Measurements from ENCODE around the gene MORN1. TPM values are rescaled to one million over a fixed set of nuclear protein-coding genes. Genes with fewer than 3 reads are reported as not detected.
A peak's percentile ranks its signal among the peaks of the same experiment; 100 is the strongest.

Gene MORN1
- total and polyA plus RNA-seq, 9 donors: 4.3 to 9.3 (median 7.5) TPM

DNA sequence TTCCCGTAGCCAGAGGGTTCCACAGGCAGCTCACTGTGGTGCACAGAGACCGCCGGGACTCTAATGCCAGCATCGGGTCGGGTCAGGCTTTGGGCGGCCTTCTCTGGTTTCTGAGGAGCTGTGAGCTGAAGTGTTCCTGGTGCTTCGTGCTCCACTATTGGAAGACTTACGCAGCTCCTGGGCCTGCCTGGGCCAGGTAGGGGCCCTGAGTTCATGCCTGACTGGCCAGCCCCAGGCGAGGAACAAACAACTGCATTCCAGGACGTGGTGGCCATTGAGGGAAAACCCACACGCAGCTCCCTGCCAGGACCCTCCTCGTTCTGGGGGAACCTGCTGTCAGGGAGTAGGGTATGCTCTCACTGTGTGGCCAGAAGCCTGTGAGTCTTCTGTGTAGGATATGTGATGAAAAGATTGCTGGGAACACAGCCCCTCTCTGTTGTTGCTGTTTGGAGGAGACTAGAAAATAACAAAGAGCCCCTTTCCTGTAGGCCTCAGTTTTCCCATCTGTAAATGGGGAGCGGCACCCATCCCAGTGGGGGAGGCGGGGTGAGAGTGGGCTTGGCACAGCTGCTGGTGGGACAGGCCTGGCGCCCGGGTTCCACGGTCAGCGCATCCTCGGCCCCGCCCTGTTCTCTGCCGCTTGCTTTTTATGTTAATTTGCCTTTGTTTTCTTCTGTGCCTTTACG lies 8.7 kb upstream of the MORN1 start:
- Histone ChIP-seq H3K36me3 (ENCODE audit: control insufficient read depth, insufficient read depth, low read length) (peaks cover 94% of the 10 kb centered on the region), H3K9me3 (replicated peaks; ENCODE audit: control insufficient read depth, low read depth, low read length) (no peaks in the 10 kb centered on the region), H3K27ac (ENCODE audit: low read length) (no peak overlapping the region), H3K27me3 (ENCODE audit: control insufficient read depth, insufficient read depth, low read length) (no peaks in the 10 kb centered on the region), H3K4me1 (ENCODE audit: control insufficient read depth, insufficient read depth, low read length) (no peaks in the 10 kb centered on the region), H3K4me3 (ENCODE audit: low read length) (no peak overlapping the region)
- 89% methylated on average over 19 of the region's 22 CpGs for WGBS (ENCODE audit: insufficient coverage)
- no peak for DNase-seq

DNA sequence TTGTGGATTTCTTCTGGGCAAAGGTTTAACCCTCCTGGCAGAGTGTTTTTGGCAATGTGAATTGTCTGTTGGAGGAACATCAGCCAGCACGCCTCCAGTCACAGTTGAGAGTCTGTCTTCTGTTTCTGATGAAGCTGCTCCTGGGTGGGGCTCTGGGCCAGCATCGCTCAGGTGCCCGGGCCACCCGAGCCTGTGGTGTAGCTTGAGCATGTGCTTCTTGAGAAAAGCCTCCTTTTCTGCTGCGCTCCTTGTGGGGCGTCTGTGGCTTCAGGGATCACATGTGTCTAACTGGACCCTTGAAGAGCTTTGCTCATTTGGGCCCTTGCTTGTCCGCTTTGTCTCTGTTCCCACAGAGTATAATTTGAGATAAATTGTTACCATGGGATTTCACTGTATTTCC lies 7.5 kb upstream of the MORN1 start:
- WGBS (ENCODE audit: insufficient coverage): 92% methylated on average over 7 of the region's 7 CpGs
- Histone ChIP-seq H3K36me3 (ENCODE audit: control insufficient read depth, insufficient read depth, low read length) (peaks cover 94% of the 10 kb centered on the region), H3K27ac (ENCODE audit: low read length) (no peak overlapping the region), H3K9me3 (replicated peaks; ENCODE audit: control insufficient read depth, low read depth, low read length) (no peaks in the 10 kb centered on the region), H3K27me3 (ENCODE audit: control insufficient read depth, insufficient read depth, low read length) (no peaks in the 10 kb centered on the region), H3K4me3 (ENCODE audit: low read length) (no peak overlapping the region), H3K4me1 (ENCODE audit: control insufficient read depth, insufficient read depth, low read length) (no peaks in the 10 kb centered on the region)
- DNase-seq: no peak

DNA sequence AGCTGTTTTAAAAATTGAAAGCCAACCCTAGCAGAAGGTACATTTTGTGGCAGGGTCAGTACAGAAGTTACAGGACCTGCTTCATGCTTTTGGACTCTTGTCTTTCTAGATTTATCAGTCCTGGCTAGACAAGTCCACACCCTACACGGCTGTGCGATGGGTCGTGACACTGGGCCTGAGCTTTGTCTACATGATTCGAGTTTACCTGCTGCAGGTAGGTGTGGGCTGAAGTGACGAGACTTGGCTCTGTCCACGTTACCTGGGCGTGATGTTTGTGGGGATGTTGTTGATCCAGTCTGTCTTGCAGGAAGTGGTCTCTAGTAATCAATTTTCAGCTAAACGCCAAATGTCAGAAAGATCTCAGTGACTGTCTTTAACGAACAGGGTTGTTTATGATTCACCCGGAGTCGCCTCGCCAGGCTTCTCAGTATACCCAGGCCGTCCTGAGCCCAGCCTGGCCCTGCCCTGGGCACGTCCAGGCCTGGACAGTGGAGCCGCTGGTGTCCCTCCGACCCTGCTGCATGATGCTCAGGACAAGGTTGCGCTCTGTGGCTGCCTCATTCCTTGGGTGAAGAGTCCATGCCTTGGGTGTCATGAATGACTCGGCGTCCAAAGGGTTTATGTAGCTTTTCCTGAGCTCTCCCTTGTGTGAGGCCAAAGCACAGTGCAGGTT lies 5.8 kb upstream of the MORN1 start:
- no peak overlapping the region for H3K27ac ChIP-seq (ENCODE audit: low read length)
- peaks cover 87% of the 10 kb centered on the region for H3K36me3 ChIP-seq (ENCODE audit: control insufficient read depth, insufficient read depth, low read length)
- 94% methylated on average over 17 of the region's 19 CpGs for WGBS (ENCODE audit: insufficient coverage)
- DNase-seq: no peak
- H3K27me3 ChIP-seq (ENCODE audit: control insufficient read depth, insufficient read depth, low read length): no peaks in the 10 kb centered on the region
- no peaks in the 10 kb centered on the region for H3K9me3 ChIP-seq (replicated peaks; ENCODE audit: control insufficient read depth, low read depth, low read length)
- H3K4me1 ChIP-seq (ENCODE audit: control insufficient read depth, insufficient read depth, low read length): peaks cover 14% of the 10 kb centered on the region
- H3K4me3 ChIP-seq (ENCODE audit: low read length): no peak overlapping the region

DNA sequence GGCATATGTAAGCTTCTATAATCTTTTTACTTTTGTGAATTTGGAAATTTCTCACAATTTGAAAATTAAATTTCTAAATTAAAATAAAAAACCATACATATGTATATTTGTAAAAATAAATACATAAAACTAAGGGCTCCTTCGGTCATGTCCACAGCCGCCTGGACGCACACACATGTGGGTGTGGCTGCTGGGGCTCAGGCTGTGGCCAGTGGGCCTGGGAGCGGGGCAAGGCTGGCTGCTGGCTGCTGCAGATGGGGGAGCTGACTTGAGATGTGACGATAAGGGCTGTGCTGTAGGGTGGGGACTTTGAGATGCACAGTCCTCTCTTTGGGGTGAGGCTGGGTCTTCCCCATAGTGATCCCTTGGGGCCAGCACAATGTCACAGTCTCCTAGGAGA lies 5.1 kb upstream of the MORN1 start:
- Histone ChIP-seq H3K9me3 (replicated peaks; ENCODE audit: control insufficient read depth, low read depth, low read length) (no peaks in the 10 kb centered on the region), H3K4me1 (ENCODE audit: control insufficient read depth, insufficient read depth, low read length) (peaks cover 14% of the 10 kb centered on the region), H3K4me3 (ENCODE audit: low read length) (no peak overlapping the region), H3K27ac (ENCODE audit: low read length) (no peak overlapping the region), H3K27me3 (ENCODE audit: control insufficient read depth, insufficient read depth, low read length) (no peaks in the 10 kb centered on the region), H3K36me3 (ENCODE audit: control insufficient read depth, insufficient read depth, low read length) (peaks cover 80% of the 10 kb centered on the region)
- 88% methylated on average over 4 of the region's 5 CpGs for WGBS (ENCODE audit: insufficient coverage)
- DNase-seq: no peak

DNA sequence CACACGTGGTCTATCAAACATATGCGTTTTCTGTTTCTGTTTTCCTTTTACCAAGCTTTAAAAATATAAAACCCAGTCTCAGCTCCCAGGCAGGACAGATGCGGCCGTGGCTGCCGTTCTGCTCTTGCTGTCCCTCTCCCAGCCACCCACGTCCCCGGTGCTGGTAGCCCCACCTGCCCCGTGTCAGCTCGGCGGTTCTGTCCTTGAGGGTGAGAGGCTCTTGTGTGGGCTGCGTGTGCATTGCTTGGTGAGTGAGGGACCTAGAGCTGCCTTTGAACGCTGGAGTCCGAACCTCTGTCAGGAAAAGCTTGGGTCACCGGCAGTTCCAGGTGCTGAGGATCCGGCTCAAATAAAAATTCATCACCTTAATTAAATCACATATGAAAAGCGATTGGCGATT lies 4.7 kb upstream of the MORN1 start:
- Histone ChIP-seq H3K36me3 (ENCODE audit: control insufficient read depth, insufficient read depth, low read length) (peaks cover 78% of the 10 kb centered on the region), H3K27ac (ENCODE audit: low read length) (no peak overlapping the region), H3K9me3 (replicated peaks; ENCODE audit: control insufficient read depth, low read depth, low read length) (no peaks in the 10 kb centered on the region), H3K27me3 (ENCODE audit: control insufficient read depth, insufficient read depth, low read length) (no peaks in the 10 kb centered on the region), H3K4me1 (ENCODE audit: control insufficient read depth, insufficient read depth, low read length) (peaks cover 14% of the 10 kb centered on the region), H3K4me3 (ENCODE audit: low read length) (no peak overlapping the region)
- WGBS (ENCODE audit: insufficient coverage): 82% methylated on average over 7 of the region's 17 CpGs
- DNase-seq: no peak

DNA sequence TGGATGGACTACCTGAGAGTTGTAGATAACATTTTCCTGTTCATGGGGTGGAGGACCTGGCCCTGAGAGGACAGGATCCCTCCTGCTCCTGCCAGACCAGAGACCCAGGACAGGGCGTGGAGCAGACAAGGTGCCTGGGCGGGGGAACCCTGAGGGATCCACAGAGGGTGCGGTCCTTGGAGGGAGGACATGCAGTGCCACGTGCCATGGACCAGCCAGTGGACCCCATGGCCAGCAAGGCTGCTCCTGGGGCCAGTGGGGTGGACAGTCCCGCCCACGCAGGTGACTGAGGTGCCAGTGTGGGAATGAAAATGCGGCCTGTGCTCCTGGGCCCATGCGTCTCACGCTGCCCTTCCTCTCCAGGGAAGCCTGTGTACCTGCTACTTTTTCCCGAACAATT lies 3.9 kb upstream of the MORN1 start:
- Histone ChIP-seq H3K4me3 (ENCODE audit: low read length) (no peak overlapping the region), H3K36me3 (ENCODE audit: control insufficient read depth, insufficient read depth, low read length) (peaks cover 70% of the 10 kb centered on the region), H3K27ac (ENCODE audit: low read length) (no peak overlapping the region), H3K4me1 (ENCODE audit: control insufficient read depth, insufficient read depth, low read length) (peaks cover 21% of the 10 kb centered on the region), H3K9me3 (replicated peaks; ENCODE audit: control insufficient read depth, low read depth, low read length) (no peaks in the 10 kb centered on the region), H3K27me3 (ENCODE audit: control insufficient read depth, insufficient read depth, low read length) (no peaks in the 10 kb centered on the region)
- DNase-seq: no peak
- WGBS (ENCODE audit: insufficient coverage): 86% methylated on average over 9 of the region's 10 CpGs

DNA sequence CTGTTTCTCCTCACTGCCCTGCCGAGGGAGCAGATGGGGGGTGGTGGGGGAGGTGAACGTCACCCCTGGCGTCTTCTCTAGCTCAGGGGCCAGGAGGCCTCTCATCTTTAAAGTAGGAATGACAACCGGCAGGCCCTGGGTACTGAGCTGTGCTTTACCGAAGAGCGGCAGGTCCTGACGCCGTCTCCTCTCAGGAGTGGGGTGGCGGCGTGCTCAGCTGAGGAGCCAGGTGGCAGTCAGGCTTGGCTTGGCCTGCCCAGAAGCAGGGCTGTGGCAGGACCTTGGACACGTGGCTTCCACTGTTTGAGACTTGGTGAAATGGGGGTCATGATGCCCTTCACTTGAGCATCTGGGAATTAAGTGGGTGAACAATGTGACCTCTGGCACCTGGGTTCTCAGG lies 3.4 kb upstream of the MORN1 start:
- no peak overlapping the region for H3K4me3 ChIP-seq (ENCODE audit: low read length)
- no peaks in the 10 kb centered on the region for H3K9me3 ChIP-seq (replicated peaks; ENCODE audit: control insufficient read depth, low read depth, low read length)
- no peak overlapping the region for H3K27ac ChIP-seq (ENCODE audit: low read length)
- no peaks in the 10 kb centered on the region for H3K27me3 ChIP-seq (ENCODE audit: control insufficient read depth, insufficient read depth, low read length)
- peaks cover 66% of the 10 kb centered on the region for H3K36me3 ChIP-seq (ENCODE audit: control insufficient read depth, insufficient read depth, low read length)
- peaks cover 24% of the 10 kb centered on the region for H3K4me1 ChIP-seq (ENCODE audit: control insufficient read depth, insufficient read depth, low read length)
- no peak for DNase-seq
- WGBS (ENCODE audit: insufficient coverage): 85% methylated on average over 10 of the region's 11 CpGs

DNA sequence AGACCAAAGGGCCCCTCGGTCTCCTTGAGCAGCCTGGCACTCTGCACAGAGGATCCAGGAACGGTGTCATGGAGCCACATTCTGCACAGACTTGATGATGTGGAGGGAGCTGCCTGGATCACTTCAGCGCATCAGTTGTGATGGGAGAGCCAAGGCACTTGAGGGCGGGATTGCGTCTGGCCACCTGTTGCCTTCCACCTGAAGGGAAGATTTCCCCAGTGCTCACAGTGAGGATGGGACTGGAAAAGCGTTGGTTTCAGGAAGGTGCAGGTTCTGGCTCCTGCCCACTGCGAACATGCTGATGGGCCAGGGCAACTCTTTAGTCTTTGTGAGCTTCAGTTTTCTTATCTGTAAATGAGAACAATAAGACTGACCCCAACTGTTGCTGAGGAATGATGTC lies 2.9 kb upstream of the MORN1 start:
- Histone ChIP-seq H3K4me3 (ENCODE audit: low read length) (no peak overlapping the region), H3K27ac (ENCODE audit: low read length) (no peak overlapping the region), H3K36me3 (ENCODE audit: control insufficient read depth, insufficient read depth, low read length) (peaks cover 61% of the 10 kb centered on the region), H3K27me3 (ENCODE audit: control insufficient read depth, insufficient read depth, low read length) (no peaks in the 10 kb centered on the region), H3K9me3 (replicated peaks; ENCODE audit: control insufficient read depth, low read depth, low read length) (no peaks in the 10 kb centered on the region), H3K4me1 (ENCODE audit: control insufficient read depth, insufficient read depth, low read length) (peaks cover 24% of the 10 kb centered on the region)
- 90% methylated on average over 5 of the region's 7 CpGs for WGBS (ENCODE audit: insufficient coverage)
- no peak for DNase-seq

DNA sequence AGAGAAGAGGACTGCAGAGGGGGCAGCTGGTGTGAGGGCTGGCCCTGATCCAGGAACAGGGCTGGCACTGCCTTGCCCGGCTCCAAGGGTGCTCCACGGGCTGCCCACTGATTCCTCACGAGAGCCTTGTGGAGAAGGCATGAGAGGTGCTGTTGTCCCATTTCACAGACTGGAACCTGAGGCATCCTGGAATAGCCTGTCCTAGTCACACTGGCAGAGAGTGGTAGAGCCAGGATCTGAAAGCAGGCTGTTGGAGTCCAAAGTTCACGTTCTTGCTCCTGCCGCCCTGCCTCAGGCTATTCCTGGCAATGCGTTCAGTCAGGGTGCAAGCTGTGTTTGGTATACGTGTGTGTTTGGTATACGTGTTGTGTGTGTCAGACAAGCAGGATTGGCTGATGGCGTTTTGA lies 2.1 kb upstream of the MORN1 start:
- H3K4me3 ChIP-seq (ENCODE audit: low read length): no peak overlapping the region

DNA sequence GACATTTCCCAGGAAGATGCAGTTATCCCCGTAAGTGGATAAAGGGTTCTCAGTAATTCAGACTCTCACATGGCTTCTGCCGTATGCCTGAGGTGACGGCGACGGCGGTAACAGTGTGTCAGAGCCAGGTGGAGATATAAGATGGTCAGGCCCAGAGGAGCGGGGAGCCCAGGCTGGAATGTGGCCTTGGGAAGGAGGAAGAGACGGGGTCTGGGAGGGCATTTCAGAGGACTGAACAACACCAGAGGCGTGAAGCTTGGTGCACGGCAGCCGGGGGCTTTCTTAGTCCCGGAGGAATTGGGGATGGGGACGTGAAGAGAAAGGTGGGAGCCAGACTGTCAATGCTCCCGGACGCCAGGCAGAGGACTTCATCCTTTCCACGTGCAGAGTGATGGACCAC lies 1.3 kb upstream of the MORN1 start:
- peaks cover 24% of the 10 kb centered on the region for H3K4me1 ChIP-seq (ENCODE audit: control insufficient read depth, insufficient read depth, low read length)
- WGBS (ENCODE audit: insufficient coverage): 61% methylated on average over 15 of the region's 16 CpGs
- peak overlapping the region; percentile 80 for H3K4me3 ChIP-seq (ENCODE audit: low read length)
- no peaks in the 10 kb centered on the region for H3K9me3 ChIP-seq (replicated peaks; ENCODE audit: control insufficient read depth, low read depth, low read length)
- no peak for DNase-seq
- H3K27me3 ChIP-seq (ENCODE audit: control insufficient read depth, insufficient read depth, low read length): no peaks in the 10 kb centered on the region
- H3K27ac ChIP-seq (ENCODE audit: low read length): no peak overlapping the region
- peaks cover 54% of the 10 kb centered on the region for H3K36me3 ChIP-seq (ENCODE audit: control insufficient read depth, insufficient read depth, low read length)

More for the DNA sequence above, 2.1 kb upstream of the MORN1 start:
- H3K9me3 ChIP-seq (replicated peaks; ENCODE audit: control insufficient read depth, low read depth, low read length): no peaks in the 10 kb centered on the region
- no peaks in the 10 kb centered on the region for H3K27me3 ChIP-seq (ENCODE audit: control insufficient read depth, insufficient read depth, low read length)
- no peak for DNase-seq
- peaks cover 24% of the 10 kb centered on the region for H3K4me1 ChIP-seq (ENCODE audit: control insufficient read depth, insufficient read depth, low read length)
- no peak overlapping the region for H3K27ac ChIP-seq (ENCODE audit: low read length)
- 91% methylated on average over 9 of the region's 9 CpGs for whole genome bisulfite sequencing (ENCODE audit: insufficient coverage)
- H3K36me3 ChIP-seq (ENCODE audit: control insufficient read depth, insufficient read depth, low read length): peaks cover 54% of the 10 kb centered on the region
